Motor neuron (in vitro differentiated cells): ENCODE measurements around the gene MCOLN1. TPM values are rescaled to one million over a fixed set of nuclear protein-coding genes. Genes with fewer than 3 reads are reported as not detected.

Experiments
- ATAC-seq, 8 experiments: fragments of 200-7000 bp; cut with Tn5 transposase; replicated peaks in 6 of 8; 2 replicates each; pipeline ENCODE4 v1.8.0; 2021; ENCODE audit warnings: mild to moderate bottlenecking in 8 of 8, moderate library complexity in 8 of 8
- H3K27ac ChIP-seq, 2 donors: fragments of 250-450 bp; sonication (Bioruptor Pico); 2 replicates each; pipeline ENCODE4 v1.9.0; 2021; ENCODE audit warnings: antibody characterized with exemption in 2 of 2, mild to moderate bottlenecking in 2 of 2, moderate library complexity in 1 of 2
- H3K4me1 ChIP-seq, 2 donors: fragments of 250-450 bp; sonication (Bioruptor Pico); replicated peaks in 1 of 2; 2 replicates each; pipeline ENCODE4 v1.6.1; 2021; ENCODE audit warnings: antibody characterized with exemption in 2 of 2, mild to moderate bottlenecking in 2 of 2, moderate library complexity in 1 of 2
- H3K4me3 ChIP-seq, 5 donors: fragments of 250-450 bp; sonication (Bioruptor Pico); 2 replicates each; pipeline ENCODE4 v1.9.0; 2021; ENCODE audit warnings: antibody characterized with exemption in 5 of 5, mild to moderate bottlenecking in 5 of 5, moderate library complexity in 4 of 5
- WGBS, 10 experiments: fragments of 450-650 bp; shearing (Covaris generic); methylation state at CpG; one replicate each; pipeline ENCODE4 v1.0.0; 2022; 5-methylcytosine and 5-hydroxymethylcytosine counted together
- in situ Hi-C, 9 experiments: fragments of 400-800 bp; cut with MboI; loops; one replicate each; pipeline ENCODE4 v1.15.0; 2021; ENCODE audit warnings: low sequenced_read_pairs in 9 of 9, low pct_unique_long_range_greater_than_20kb in 2 of 9; ENCODE audit not compliant: unreplicated experiment in 9 of 9
- total RNA-seq, 8 experiments: library from RNA; unstranded; fragments of 300-600 nt; gene quantifications; 2 replicates each; pipeline versions ENCODE4 v1.2.3 to v1.2.4, GENCODE V29; 2022

Gene MCOLN1
- total RNA-seq, 8 experiments from 2014 or later = 4.9 to 31.1 (median 8.4) TPM

DNA sequence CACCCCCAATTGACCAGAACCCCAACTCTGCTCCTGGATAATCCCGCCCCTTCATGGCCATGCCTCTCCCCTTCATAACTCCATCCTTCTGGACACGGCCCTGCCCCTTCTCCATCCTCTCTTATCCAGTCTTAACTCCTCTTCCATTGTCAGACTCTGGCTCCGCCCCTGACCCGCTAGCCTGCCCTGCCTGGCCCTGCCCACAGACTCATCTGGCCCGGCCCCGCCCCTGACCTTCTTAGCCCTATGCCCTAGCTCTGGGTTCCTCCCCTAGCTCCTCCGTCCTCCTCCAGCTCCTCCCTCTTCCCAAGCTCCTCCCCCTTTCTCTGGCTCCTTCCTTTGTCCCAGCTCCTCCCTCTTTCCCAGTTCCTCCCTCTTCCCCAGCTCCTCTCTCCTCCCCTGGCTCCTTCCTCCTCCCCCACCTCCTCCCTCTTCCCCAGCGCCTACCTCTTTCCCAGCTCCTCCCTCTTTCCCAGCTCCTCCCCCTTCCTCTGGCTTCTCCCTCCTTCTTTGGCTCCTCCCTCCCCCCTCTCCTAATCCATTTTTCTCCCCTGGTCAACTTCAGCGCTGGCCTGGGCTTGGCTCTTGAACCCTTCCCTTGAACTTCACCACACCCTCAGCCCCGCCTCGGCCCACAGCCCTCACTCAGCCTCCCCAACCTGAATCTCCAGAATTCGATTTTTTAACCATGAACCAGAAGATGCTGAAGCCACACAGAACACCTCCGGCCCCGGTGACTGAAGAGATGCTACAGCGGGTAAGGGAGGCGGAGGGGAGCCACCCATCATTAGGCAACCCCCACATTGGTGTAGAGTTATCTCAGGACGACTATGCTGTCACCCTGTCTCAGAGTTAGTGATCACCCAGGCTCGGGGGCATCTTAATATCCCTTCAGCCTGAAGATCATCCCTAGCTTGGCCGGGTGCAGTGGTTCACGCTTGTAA is 15.8 kb upstream of the MCOLN1 start:
- 0 to 88% (median 41%) methylated on average over 2 to 5 of the region's 20 CpGs; no CpG with 5 or more reads in 5 of the 10 experiments for WGBS, 10 experiments
- in situ Hi-C loops = no loop called here
- peak; percentile 45 to 89 (median 76) for ATAC-seq
- peaks cover 9 to 18% of the 10 kb centered on the region in 2 donors for H3K4me1 ChIP-seq
- H3K27ac ChIP-seq = peak overlapping the region in 1 of 2 donors; percentile 10
- no peak overlapping the region for H3K4me3 ChIP-seq

DNA sequence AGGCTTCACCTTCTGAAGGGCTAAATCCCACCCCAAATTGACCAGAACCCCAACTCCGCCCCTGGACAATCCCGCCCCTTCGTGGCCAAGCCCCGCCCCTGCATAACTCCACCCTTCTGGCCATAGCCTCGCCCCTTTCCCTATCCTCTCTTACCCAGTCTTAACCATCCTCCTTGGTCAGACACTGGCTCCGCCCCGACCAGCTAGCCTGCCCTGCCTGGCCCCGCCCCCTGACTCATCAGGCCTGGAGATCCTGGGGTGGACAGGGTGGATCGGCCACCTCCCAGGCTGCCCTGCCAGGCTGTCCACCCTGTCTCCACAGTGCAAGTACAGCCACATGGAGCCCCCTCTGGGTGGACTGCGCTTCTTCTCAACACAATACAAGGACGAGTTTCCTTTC is 14.5 kb upstream of the MCOLN1 start:
- in situ Hi-C loops = no loop called here
- peak; percentile 69 to 94 (median 85) for ATAC-seq
- no peak overlapping the region for H3K4me3 ChIP-seq
- H3K27ac ChIP-seq = peak overlapping the region; percentile 44 to 83
- WGBS, 10 experiments = 7% methylated on average over 3 of the region's 11 CpGs; no CpG with 5 or more reads in 9 of the 10 experiments
- H3K4me1 ChIP-seq = peaks cover 9 to 18% of the 10 kb centered on the region in 2 donors

DNA sequence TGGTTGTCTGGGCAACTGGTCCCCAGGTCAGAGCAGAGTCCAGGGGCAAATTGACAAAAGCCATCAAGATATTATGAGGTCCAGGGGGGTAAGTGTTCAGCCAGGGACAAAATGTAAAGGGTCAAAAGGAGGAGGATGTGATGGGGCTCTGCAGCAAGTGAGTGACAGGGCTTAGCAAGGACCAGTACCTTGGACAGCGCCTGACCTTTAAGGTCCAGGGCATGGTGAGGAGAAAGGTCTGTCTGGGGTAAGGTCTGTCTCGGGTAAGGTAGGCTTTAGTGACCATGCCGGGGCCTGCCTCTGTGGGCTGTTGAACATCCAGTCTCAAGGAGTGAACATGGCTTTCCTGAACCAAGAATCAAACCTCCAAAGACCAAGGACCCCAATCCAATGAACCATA is 12.8 kb upstream of the MCOLN1 start:
- ATAC-seq = no peak

DNA sequence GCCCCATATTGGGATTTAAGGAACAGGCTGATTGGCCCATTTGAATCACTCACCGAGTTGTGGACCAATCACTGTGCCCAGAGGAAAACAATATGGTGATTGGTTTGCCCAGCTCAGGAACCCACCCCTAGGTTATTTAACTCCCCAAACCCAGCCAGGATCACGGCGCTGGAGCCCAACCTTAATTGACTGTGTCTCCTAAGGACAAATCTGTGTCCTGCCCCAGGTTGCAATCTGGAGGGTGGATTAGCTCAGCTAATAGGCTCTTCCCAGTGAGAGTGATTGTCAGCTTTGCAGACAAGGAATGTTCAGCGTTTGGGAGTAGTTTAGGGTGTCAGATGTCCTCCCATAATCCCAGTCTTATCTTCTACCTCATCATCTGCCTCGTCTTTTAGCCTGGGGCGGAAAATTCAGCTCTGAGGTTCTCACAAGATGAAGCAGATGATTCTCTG is 10.0 kb upstream of the MCOLN1 start:
- H3K4me1 ChIP-seq = peaks cover 14 to 26% of the 10 kb centered on the region in 2 donors
- no peak overlapping the region for H3K27ac ChIP-seq
- ATAC-seq = peak in 3 of 8 experiments; percentile 2 to 20 (median 11)
- 10 to 100% (median 79%) methylated on average over 1 to 4 of the region's 6 CpGs; no CpG with 5 or more reads in 2 of the 10 experiments for WGBS, 10 experiments
- in situ Hi-C loops = no loop called here
- no peak overlapping the region for H3K4me3 ChIP-seq

More for the DNA sequence above, 12.8 kb upstream of the MCOLN1 start:
- Histone ChIP-seq H3K4me1 (peaks cover 9 to 18% of the 10 kb centered on the region in 2 donors), H3K4me3 (no peak overlapping the region), H3K27ac (no peak overlapping the region)
- 0 to 39% (median 24%) methylated on average over 1 to 3 of the region's 3 CpGs; no CpG with 5 or more reads in 5 of the 10 experiments for WGBS, 10 experiments
- in situ Hi-C loops = no loop called here

DNA sequence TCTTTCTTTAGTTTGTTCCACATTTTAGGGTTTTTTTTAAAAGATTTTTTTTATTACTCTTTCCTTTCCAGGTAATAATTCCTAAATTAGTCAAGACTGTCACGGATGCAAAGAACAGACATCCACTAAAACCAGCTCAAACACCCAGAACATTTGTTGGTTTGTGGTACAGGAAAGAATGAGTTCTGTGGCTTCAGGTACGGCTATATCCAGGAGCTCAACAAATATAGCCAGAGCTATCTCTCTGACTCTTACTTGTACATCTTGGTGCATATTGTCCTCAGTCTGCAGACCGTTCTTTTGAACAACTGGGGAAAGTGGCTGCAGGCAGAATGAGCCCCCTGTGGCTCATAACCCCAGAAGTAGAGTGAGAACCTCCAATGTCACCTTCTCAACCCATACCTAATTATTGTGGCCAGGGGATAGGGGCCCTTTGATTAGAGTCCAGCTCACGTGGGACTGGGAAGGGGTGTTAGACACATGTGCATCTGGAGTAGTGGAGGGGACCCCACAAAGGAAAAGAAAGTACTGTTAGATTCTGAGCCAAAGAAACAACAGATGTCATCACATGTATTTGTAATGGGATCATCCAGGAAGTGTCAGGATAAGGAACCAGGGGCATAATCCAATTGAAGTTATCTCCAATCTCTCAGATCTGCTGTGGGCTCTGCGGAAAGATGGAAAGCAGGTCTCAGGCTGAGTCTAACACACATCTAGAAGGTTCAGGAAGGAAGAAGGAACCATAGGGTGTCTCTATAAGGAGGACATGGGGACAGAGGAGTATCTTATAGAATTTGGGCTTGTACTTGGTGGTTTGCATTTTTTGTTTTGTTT is 8.4 kb upstream of the MCOLN1 start:
- H3K27ac ChIP-seq = no peak overlapping the region
- WGBS, 10 experiments = 20 to 100% (median 91%) methylated on average over 1 to 3 of the region's 5 CpGs; no CpG with 5 or more reads in 1 of the 10 experiments
- in situ Hi-C loops = no loop called here

DNA sequence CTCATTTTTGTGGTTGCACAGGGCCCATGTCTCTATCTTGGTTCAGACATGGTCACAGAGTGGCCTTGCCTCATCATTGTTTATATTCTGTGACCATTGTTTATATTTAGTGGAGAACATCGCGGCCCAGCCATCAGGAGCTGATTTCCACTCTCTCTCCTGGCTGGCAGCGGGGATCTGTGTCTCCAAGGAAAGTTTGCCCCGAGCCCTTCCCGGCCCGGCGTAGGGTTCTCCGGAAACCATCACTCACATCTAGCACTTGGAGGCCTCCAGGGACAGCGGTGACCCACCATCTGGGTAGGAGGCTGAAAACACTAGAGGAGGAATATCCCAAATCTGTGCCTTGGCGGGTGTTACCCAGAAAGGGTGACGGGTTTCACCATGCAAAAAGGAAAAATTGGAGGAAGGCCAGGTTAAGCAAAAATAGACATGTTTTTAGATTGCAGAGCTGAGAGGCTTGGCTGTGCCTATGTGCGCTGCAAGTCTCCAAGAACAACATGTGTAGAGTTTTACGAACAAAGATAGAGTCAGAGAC is 7.2 kb upstream of the MCOLN1 start:
- in situ Hi-C loops = no loop called here
- peaks cover 14 to 21% of the 10 kb centered on the region in 2 donors for H3K4me1 ChIP-seq
- H3K4me3 ChIP-seq = peak overlapping the region; percentile 67 to 78 (median 74)
- peak overlapping the region; percentile 80 to 88 for H3K27ac ChIP-seq
- peak in 2 of 8 experiments; percentile 4 to 6 for ATAC-seq
- WGBS, 10 experiments = 43 to 93% (median 67%) methylated on average over 2 to 10 of the region's 13 CpGs

More for the DNA sequence above, 8.4 kb upstream of the MCOLN1 start:
- H3K4me1 ChIP-seq = peaks cover 14 to 21% of the 10 kb centered on the region in 2 donors
- no peak overlapping the region for H3K4me3 ChIP-seq
- ATAC-seq = no peak

DNA sequence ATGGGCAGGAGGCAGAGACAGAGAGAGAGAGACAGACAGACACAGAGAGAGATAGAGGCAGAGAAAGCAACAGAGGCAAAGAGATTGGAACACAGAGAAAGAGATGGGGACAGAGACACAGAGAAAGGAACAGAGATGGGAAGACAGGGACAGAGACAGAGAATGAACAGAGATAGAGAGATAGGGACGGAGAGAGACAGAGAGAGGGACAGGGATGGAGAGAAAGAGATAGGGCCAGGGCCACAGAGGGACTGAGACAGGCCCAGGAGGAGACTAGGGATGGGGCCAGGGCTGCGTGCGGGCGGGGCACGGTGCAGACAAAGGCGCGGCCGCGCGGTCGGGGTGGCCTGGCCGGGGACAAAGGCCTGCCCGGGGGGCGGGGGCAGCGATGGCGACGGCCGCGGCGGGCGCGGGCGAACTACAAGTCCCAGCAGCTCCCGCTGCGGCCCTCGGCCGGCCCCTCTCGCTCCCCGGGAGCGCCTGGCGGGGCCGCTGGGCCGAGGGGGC is 6.7 kb upstream of the MCOLN1 start, which contains the start of gene ZNF358:
TSS of gene ZNF358 (plus strand) at position 459 of the 507 bp plus-strand sequence. CDS start 3,140 bp downstream, outside the sequence.
- in situ Hi-C loops = no loop called here
- peaks cover 14 to 21% of the 10 kb centered on the region in 2 donors for H3K4me1 ChIP-seq
- peak within 1 kb of the TSS; percentile 67 to 78 (median 74) for H3K4me3 ChIP-seq
- 0 to 73% (median 18%) methylated on average over 1 to 5 of the region's 33 CpGs; no CpG with 5 or more reads in 2 of the 10 experiments for WGBS, 10 experiments
- H3K27ac ChIP-seq = peak within 1 kb of the TSS; percentile 80 to 88
- peak; percentile 85 to 96 (median 93) for ATAC-seq

DNA sequence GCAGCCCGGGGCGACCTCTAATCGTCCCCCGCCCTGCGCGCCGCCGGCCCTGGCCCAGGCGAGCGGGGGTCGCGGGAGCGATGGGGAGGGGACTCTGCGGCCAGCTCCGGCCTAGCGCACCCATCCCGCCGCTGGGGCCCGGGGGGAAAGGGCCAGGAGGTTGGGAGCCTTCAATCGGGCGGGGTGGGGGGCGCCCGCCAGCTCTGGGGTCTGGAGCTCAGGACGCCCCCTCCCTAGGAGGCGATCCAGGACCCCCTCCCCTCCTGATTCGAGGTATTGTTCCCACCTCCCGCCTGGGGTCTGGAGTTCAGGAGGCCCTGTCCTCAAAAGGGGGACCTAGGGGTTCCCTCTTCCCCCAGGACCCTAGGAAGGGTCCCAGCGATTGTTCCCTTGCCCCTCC is 6.1 kb upstream of the MCOLN1 start:
- H3K4me1 ChIP-seq = peaks cover 14 to 21% of the 10 kb centered on the region in 2 donors
- peak overlapping the region; percentile 67 to 78 (median 74) for H3K4me3 ChIP-seq
- H3K27ac ChIP-seq = peak overlapping the region; percentile 80 to 88
- WGBS, 10 experiments = 0% methylated on average over 1 of the region's 28 CpGs; no CpG with 5 or more reads in 9 of the 10 experiments
- in situ Hi-C loops = no loop called here
- ATAC-seq = peak in 2 of 8 experiments; percentile 4 to 24

DNA sequence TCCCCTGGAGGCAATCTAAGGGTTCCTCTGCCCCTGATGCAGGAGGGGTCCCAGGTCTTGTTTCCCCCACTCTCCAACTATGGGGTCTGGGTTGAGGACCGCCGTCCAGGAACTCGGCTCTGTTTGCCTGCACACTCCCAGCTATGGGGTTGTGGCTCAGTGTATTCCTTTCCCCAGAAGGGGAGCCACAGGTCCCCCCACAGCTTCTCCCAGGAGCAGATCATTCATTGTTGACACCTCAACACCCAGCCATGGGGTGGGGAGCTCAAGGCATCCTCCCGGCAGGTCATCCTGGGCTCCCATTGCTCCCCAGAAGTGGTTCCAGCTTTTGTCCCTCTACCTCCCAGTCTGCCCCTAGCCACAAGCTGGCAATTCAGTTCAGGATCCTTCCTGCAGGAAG is 5.5 kb upstream of the MCOLN1 start:
- peak overlapping the region; percentile 67 to 78 (median 74) for H3K4me3 ChIP-seq
- peaks cover 14 to 24% of the 10 kb centered on the region in 2 donors for H3K4me1 ChIP-seq
- ATAC-seq = peak in 2 of 8 experiments; percentile 8 to 11
- peak overlapping the region; percentile 80 to 88 for H3K27ac ChIP-seq
- in situ Hi-C loops = no loop called here
- 36 to 100% (median 50%) methylated on average over 1 to 3 of the region's 4 CpGs; no CpG with 5 or more reads in 5 of the 10 experiments for WGBS, 10 experiments

DNA sequence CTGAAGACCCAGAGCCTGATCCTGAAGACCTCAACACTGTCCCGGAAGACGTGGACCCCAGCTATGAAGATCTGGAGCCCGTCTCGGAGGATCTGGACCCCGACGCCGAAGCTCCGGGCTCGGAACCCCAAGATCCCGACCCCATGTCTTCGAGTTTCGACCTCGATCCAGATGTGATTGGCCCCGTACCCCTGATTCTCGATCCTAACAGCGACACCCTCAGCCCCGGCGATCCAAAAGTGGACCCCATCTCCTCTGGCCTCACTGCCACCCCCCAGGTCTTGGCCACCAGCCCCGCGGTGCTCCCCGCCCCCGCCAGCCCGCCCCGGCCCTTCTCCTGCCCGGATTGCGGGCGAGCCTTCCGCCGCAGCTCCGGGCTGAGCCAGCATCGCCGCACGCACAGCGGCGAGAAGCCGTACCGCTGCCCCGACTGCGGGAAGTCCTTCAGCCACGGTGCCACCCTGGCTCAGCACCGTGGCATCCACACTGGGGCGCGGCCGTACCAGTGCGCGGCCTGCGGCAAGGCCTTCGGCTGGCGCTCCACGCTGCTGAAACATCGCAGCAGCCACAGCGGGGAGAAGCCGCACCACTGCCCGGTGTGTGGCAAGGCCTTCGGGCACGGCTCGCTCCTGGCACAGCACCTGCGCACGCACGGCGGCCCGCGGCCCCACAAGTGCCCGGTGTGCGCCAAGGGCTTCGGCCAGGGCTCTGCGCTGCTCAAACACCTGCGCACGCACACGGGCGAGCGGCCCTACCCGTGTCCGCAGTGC is 2.9 kb upstream of the MCOLN1 start:
- in situ Hi-C loops = no loop called here
- no peak for ATAC-seq
- H3K27ac ChIP-seq = no peak overlapping the region
- 90 to 97% (median 90%) methylated on average over 2 to 10 of the region's 74 CpGs; no CpG with 5 or more reads in 7 of the 10 experiments for WGBS, 10 experiments
- peaks cover 20 to 30% of the 10 kb centered on the region in 2 donors for H3K4me1 ChIP-seq
- no peak overlapping the region for H3K4me3 ChIP-seq

DNA sequence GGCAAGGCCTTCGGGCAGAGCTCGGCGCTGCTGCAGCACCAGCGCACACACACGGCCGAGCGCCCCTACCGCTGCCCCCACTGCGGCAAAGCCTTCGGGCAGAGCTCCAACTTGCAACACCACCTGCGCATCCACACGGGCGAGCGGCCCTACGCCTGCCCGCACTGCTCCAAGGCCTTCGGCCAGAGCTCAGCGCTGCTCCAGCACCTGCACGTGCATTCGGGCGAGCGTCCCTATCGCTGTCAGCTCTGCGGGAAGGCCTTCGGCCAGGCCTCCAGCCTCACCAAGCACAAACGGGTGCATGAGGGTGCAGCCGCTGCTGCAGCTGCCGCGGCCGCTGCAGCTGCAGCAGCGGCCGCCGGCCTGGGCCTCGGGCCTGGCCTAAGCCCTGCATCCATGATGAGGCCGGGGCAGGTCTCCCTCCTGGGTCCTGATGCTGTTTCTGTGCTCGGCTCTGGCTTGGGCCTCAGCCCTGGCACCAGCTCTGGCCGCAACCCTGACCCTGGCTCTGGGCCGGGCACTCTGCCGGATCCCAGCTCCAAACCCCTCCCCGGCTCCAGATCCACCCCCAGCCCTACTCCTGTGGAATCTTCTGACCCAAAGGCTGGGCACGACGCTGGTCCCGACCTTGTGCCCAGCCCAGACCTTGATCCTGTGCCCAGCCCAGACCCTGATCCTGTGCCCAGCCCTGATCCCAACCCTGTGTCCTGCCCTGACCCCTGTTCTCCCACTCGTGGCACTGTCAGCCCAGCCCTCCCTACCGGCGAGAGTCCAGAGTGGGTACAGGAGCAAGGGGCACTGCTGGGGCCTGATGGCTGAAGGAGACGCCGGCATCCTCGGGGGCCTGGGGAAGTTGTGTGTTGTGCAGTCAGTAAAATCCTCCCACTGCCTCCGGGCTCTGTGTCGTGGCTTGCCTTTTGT is 2.0 kb upstream of the MCOLN1 start:
- WGBS, 10 experiments = 80 to 100% (median 92%) methylated on average over 1 to 15 of the region's 51 CpGs; no CpG with 5 or more reads in 7 of the 10 experiments
- in situ Hi-C loops = no loop called here
- Histone ChIP-seq H3K27ac (no peak overlapping the region), H3K4me1 (peaks cover 14 to 23% of the 10 kb centered on the region in 2 donors), H3K4me3 (no peak overlapping the region)
- ATAC-seq = no peak
